GM12875 (cell line): ENCODE data around the gene ALAS1.
A peak's percentile ranks its signal among the peaks of the same experiment; 100 is the strongest.

Source experiments
- H3K4me3 ChIP-seq: one replicate; pipeline ENCODE4 v1.5.1; 2011; ENCODE audit warnings: low read depth, low read length, control low read depth
- TF ChIP-seq, protein P1 (sequence below): IDR thresholded peaks from 2 replicates; pipeline ENCODE4 v1.5.1; 2011; ENCODE audit warnings: low read depth, mild to moderate bottlenecking, control low read depth, inconsistent platforms, low read length, moderate library complexity, borderline replicate concordance; ENCODE audit not compliant: insufficient read depth

The ALAS1 gene

DNA sequence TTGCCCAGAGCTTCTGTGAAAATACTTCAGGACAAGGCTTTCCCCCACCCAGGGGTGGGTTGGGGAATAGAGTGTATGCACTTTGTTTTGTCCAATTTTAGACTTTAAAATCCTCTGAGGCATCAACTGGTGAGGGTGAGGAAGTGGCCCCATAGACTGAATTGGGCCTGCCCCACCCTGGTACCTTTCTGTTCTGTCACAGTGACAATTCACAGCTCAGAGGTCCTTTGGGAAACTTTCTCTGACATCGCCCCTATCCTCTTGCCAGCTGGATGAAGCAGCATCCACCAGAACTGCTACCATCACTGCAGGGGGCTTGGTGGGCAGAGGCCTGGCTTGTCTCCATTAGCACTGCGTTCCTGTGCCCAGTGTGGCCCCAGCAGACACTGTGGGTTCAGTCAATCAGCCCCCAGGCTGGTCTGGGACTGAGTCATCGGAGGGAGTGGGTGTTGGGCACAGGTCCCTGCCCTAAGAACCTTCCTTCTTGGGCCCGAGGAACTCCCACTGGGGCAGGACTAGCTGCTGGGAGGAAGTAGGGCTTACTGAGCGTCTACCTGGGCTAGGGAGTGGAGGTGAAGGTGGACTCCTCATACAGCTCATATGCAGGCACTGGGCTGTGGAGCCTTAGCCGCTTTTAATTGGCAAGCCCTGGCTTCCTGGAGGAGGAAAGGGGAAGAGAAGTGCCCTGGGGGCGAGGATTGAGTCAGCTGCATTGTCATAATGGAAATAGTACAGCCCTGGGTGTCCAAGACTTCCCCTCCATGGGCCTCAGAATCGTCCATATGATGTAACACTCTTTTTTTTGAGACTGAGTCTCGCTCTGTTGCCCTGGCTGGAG lies 46.0 kb downstream of the ALAS1 start:
- TF ChIP-seq, protein P1, sequence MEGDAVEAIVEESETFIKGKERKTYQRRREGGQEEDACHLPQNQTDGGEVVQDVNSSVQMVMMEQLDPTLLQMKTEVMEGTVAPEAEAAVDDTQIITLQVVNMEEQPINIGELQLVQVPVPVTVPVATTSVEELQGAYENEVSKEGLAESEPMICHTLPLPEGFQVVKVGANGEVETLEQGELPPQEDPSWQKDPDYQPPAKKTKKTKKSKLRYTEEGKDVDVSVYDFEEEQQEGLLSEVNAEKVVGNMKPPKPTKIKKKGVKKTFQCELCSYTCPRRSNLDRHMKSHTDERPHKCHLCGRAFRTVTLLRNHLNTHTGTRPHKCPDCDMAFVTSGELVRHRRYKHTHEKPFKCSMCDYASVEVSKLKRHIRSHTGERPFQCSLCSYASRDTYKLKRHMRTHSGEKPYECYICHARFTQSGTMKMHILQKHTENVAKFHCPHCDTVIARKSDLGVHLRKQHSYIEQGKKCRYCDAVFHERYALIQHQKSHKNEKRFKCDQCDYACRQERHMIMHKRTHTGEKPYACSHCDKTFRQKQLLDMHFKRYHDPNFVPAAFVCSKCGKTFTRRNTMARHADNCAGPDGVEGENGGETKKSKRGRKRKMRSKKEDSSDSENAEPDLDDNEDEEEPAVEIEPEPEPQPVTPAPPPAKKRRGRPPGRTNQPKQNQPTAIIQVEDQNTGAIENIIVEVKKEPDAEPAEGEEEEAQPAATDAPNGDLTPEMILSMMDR: no peak
- H3K4me3 ChIP-seq: peak overlapping the region; percentile 81

- H3K4me3 ChIP-seq: peak within 1 kb of the TSS; percentile 81
These were observed 47.6 kb downstream of the ALAS1 start, which contains the start of gene PPM1M for GRCh38 chr3:52245322-52246263. PPM1M (plus strand) TSS chr3:52245759; CDS start chr3:52245825, 66 bp downstream.

GRCh38 chr3:52246264-52246620 lies 48.3 kb downstream of the ALAS1 start:
- TF ChIP-seq, protein P1: no peak
- H3K4me3 ChIP-seq: peak overlapping the region; percentile 81

More at GRCh38 chr3:52245322-52246263, 47.6 kb downstream of the ALAS1 start, which contains the start of gene PPM1M:
- TF ChIP-seq, protein P1: no peak

DNA sequence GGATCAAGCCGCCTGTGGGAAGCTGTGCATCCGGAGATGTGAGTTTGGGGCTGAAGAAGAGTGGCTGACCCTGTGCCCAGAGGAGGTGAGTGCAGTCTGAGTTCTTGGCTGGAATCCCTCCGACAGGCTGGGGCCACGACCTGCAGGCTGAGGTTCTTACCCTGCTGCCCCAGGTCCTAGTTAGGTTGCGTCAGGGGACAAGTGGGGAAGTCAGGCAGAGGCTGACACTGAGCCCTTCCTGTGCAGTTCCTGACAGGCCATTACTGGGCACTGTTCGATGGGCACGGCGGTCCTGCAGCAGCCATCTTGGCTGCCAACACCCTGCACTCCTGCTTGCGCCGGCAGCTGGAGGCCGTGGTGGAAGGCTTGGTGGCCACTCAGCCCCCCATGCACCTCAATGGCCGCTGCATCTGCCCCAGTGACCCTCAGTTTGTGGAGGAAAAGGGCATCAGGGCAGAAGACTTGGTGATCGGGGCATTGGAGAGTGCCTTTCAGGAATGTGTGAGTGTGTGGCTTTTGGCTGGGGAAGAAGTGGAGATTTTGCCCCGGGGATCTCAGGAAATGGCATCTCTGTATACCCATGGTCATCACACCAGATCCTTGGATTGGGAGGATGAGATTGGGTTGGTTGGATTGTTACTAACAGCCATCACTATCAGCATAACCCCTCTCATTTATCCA lies 48.9 kb downstream of the ALAS1 start:
- peak overlapping the region; percentile 81 for H3K4me3 ChIP-seq
- TF ChIP-seq, protein P1: no peak

- no peak overlapping the region for H3K4me3 ChIP-seq
- TF ChIP-seq, protein P1: no peak
These were observed 49.6 kb downstream of the ALAS1 start for GRCh38 chr3:52247409-52248164.

GRCh38 chr3:52248165-52248541 lies 50.2 kb downstream of the ALAS1 start:
- no peak overlapping the region for H3K4me3 ChIP-seq
- TF ChIP-seq, protein P1: no peak
